GM21723 (cell line): ENCODE results near the gene SCUBE1.

Source experiments
- ATAC-seq: cut with Tn5 transposase; IDR thresholded peaks from one replicate; pipeline ENCODE4 v1.9.1; 2021; ENCODE audit warnings: mild to moderate bottlenecking, moderate library complexity; ENCODE audit not compliant: unreplicated experiment

Gene SCUBE1

DNA sequence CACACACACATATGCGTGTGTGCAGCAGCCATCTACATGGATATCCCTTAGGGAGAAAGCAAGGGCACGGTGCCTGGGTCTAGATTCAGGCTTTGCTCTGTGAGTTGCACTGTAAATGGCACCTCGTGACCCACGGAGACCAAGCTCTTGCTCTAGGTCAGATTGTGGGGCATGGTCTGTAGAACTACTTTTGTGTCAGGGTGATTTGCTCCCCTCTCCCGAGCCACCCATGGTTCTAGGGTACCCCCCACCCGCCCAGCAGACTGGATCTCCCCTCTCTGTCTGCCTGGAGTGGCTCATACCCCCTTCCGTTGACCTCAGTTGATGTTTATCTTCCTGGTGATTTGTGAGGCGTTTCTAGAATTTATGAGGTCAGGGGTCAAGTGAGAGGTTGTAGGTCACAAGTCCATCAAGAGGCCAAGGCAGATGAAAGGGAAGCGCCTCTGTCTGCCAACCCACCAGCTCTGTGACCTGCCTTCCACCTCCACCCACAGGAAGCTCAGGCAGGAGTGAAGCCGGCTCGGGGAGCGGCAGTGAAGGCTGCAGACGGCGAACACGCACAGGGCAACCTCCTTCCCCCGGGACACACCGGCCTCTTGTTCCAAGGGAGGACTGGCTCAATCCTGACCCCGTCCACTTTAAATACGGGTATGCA is 80.1 kb downstream of the SCUBE1 start:
- peak; percentile 12 for ATAC-seq

DNA sequence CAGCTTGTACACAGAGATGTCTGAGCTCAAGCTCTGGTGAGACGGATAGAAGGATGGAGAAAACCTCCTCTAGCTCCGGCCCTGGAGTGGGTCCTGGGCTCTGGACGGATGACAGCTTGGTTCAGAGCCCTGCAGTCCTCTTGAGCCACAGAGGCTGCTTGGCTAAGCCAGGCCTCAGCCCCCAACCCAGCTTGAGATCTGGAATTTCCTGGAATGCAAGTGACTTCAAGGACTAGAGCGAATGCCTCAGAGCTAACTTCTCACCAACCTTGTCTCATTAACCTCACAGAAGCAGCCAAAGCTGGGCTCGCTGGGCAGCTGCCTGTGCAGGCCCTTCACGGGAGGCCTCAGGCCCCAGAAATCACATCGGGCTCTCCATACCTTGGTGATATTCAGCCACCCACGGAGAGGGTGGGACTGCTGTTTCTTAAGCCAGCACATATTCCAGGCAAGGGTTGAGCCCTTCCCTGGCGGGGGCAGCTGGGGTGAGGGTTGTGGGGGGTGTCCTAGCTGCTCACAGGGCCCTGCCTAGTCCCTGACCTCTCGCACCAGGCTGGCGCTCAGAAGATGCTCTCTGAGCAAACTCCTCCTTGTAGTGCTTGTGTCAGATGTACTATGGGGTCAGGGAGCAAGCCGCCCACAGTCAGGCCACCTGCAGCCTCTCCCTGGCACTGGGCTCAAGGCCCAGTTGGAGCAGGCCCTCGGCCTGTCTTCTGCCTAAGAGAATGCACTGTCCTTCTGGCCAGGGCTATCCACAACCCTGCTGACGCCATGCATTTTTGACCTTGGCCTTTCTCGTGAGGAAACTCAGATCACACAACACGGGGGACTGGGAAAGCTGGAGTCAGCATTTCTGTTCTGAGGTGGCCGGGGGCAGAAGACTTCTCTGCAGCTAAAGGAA is 82.6 kb downstream of the SCUBE1 start:
- no peak for ATAC-seq

DNA sequence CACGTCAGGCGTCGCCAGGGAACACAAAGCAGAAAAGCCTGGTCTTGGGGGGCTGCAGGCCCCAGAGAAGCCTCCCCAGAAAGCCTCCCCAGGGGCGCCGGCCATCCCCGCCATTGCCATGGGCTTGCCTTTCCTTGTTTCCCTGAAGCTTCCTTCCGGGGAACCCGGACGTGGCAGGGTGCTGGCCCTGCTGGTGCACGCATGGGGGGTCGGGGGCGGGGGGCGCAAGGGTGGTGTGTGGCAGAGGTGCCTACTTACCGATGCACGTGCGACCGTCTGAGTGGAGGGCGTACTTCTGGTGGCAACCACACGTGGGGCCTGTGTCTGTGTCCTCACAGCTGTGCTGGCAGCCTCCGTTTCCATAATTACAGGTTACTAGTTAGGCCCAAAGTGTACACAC is 85.2 kb downstream of the SCUBE1 start:
- ATAC-seq = no peak

DNA sequence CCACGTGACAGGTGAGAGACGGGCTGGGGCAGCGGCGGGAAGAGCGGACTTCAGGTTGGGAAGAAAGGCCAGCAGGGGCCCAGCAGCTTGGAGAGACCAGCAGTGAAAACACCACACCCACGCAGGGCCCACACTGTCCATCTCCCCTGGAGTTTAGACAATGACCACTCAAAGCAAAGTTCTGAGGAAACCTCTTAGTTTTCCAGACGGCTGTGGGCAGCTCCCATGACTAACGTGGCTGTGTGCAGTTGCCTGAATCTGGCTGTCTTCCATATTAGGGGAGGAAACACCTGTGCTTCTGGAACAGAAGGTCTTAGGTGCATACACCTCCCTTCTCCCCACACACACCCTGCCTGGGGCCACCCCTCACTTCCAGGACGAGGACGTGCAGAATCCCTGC is 85.6 kb downstream of the SCUBE1 start:
- ATAC-seq = no peak

DNA sequence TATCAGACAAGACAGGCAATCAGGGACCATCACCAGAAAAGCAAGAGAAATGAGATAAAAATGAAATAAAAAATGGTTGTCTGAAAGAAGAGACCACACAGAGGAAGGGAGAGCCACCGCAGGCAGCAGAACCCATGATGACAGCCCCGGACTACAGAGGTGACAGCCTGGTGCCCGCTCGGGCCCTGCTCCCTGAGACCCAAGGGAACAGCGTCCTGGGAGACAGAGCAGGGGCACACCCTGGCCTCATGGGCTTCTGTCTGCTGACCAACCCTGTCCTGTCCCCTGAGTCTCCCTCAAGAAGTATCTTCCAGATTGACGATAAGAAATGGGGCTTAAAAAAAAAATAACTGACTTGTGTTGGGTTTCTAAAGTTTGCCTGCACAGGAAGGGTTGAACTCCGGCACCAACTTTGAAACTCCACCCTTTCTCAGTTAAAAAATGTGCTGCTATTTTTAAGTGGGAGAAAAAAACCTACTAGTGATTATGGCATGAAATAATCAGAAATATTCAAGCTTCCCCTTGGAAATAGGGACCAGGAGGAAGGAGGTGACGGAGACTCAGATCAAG is 86.1 kb downstream of the SCUBE1 start:
- ATAC-seq = no peak

DNA sequence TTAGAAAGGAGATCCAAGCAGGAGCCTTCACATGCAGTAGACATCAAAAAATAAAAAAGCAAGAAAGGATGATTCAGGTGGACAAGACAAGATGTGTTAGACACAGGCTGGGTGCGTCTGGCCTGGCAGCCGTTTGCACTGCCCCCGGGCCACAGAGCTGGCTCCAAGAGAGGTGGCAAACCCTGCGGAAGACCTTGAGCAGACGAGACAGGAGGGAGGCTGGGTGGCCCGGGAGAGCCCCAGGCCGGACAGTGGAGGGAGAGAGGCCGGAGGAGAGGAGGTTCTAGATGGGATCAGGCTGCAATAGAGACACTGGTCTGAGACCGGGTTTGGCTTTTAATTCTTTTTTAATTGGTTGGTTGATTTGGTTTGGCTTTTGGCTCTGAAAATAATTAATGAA is 86.6 kb downstream of the SCUBE1 start:
- ATAC-seq = no peak

DNA sequence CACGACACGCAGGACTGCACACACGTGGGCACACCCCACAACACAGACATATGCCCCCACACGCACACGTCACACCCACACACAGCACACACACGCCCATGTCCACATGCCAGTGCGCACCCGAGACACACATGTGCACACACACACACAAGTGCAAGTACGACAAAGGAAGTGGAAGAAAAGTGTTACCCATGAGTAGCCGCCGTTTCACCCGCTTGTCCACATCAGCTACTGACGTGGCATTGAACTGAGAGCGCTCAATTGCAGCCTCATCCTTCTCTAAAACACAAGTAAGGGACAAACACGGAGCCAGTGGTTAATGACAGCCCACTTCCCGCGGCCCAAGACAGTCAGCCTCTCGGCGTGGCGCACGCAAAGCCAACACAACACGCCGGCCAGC is 87.9 kb downstream of the SCUBE1 start:
- ATAC-seq = no peak

DNA sequence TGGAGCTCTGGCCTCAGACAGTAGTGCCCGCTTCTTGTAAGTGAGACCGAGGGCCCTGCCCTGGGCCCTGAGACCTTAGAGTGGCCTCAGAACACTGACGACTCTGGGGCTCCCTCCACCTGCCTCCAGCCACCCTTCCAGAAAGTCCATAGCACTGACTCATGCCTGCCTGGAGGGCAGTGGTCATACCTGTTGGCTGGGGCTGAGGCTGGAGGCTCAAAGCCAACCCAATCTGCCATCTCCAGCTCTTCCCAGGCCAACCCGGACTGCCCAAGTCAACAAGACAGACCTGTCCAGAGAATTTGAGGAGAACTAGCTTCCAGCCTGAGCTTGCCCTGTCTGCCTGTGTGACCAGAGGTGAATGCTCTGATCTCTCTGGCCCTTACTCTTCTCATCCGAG is 89.3 kb downstream of the SCUBE1 start:
- no peak for ATAC-seq

DNA sequence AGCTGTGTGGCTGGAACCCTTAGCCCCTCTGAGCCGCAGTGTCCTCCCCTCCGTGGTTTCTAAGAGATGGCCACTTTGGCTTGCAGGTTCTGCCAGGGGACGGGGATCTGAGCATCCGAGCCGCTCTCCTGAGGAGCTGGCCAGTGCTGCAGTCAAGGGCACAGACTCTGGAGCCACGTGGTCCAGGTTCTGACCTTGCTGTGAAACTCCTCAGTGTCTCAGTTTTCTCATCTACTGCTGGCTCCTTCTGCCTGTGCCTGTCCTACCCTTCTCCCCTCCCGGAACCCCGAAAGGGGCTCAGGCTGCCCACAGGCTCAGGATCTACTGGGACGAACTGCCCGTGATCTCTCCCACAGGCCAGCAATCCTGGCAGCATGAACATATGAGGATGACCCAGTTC is 90.9 kb downstream of the SCUBE1 start:
- no peak for ATAC-seq

DNA sequence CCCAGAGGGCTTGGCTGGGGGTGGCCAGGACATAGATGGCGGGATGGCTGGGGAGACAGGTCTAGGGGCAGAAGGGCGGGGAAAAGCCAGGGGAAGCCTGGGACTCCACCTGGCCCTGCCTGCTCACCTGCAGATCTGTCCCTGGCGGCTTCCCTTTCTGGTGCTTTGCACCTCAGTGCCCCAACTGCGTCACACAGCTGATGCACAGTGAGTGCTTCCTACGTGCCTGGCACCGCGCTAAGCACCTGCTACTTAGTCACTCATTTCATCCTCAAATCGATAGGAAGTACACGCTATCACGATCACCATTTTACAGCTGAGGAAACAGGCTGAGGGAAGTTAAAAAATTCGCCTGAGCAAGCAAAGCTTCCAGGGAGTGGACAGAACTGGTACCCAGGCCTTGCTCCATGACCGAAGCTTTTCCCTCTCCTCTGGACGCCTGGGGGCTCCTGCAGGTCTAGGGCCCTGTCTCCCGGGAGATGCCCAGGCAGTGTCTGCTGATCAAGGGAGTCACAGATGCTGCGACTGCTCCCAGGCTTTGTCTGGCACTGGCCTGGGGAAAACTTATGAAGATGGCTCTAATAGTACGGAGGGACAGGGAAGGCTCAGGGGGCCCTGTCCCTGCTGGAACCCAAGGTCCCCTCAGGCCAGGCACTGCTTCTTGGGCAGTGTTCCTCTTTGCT is 93.2 kb downstream of the SCUBE1 start:
- no peak for ATAC-seq

DNA sequence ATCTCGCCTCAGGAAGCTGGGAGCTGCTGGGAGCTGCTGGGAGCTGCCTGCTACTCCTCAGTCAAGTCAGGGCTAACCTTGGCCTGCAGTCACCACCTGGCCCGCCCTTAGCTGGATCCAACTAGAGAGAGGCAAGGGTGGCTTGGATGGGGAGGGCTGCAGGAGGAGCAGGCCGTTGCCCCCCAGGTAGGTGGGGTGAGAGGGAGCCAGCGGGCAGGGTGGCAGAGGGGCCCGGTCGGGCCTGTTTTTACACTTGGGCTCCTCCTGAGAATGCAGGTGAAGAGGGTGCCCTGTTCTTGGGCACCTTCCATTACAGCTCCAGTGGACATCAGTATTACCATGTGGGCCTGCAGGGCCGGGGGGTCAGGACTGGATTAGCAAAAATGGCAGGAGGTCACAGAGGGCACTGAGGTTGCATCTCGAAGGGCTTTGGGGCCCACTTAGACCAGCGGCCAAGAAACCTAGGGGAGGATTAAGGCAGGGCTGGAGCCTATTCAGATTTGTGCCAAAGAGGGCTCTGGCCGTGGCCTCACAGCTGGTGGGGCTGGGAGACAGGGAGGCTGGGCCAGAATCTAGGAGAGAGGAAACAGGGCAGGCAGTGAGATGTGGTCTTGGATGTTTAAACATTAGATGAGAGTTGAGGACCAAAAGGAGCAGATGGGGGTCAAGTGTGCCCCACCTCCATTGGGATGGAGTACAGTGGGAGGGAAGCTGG is 95.5 kb downstream of the SCUBE1 start:
- ATAC-seq = no peak

DNA sequence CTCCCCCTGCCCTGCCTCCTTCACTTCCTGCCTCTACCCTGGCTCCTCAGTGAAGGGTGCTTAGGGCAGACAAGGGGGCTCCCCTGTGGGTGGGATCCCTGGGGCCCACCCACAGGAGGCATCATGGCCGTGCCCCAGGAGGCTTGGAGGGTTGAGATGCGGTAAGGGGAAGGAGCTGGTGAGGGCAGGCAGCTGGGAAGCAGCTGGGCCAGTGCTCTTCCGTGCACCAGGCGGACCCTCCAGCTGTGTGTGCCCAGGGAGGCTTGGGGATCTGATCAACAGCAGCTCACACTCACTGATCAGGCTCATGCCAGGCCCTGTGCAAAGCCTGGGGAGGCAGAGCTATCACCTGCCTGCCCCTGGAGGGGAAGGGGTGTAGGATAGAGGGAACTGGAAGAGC is 97.0 kb downstream of the SCUBE1 start:
- no peak for ATAC-seq

DNA sequence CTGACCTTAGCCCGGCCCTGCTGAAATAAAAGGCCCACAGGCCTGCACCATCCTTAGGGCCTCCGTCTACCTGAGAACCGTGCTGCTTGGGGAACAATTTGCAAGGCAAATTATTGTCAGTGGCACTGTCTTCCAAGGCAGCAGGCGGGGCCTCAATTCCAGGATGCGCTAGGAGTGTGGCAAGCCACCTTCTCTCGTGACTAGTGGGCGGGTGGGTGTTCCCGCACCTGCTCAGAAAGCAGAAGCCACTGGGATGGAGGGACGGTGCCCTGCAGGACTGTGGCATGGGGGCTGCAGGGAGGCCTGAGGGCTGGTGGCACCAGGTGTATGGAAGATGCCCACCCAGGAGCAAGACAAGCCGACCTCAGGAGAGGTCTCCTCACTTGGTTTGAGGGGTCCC is 97.5 kb downstream of the SCUBE1 start:
- ATAC-seq = no peak

DNA sequence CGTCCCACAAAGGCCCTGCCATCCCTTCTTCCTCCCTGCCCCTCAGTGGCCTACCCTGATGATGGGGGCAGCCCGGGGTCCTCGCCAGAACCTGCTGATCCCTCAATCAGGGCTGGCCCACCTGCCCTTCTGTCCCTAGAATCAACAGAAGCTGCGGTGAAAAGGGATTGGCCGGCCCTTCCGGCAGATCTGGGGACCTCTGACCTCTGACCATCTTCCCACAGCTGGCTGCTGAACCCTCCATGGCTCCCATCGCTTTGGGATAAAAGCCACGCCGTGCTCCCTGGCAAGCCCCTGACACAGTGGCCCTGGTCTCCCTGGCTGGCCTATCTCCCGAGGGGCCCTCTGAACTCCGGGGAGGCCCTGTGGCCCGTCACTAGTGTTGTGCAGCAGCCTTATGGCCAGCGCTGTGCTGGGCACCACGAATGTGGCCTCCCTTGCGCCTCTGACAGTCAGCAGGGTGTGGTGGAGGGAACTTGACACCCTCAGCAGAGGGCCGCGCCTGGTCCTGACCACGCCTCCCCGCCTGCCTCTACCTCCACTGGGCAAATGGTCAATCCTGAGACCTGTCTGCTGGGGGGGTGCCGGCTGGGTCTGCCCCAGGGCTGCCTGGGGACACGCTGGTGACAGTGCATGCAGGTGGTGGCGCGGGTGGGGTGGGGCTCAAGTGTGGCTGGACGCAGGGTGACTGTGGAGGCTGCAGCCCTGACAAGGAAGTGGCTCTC is 98.2 kb downstream of the SCUBE1 start:
- no peak for ATAC-seq

DNA sequence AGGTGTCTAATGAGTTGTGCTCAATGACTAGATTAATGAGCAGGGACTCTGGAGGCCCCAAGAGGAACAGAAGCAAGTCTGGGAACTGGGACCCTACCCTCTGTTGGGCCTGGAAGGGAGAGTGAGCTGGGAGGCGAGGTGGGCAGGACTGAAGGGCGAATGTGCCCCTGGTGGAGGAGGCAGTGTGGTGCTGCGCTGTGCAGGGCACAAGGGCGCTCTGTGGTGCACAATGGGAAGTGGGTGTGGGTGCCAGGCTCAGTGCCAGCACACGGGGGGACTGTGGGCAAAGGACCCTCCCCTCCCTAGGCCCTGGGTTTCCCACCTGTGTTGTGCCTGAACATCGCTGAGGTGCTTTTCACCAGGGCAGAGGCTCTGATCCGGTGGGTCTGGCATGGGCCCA is 98.8 kb downstream of the SCUBE1 start:
- ATAC-seq = no peak

DNA sequence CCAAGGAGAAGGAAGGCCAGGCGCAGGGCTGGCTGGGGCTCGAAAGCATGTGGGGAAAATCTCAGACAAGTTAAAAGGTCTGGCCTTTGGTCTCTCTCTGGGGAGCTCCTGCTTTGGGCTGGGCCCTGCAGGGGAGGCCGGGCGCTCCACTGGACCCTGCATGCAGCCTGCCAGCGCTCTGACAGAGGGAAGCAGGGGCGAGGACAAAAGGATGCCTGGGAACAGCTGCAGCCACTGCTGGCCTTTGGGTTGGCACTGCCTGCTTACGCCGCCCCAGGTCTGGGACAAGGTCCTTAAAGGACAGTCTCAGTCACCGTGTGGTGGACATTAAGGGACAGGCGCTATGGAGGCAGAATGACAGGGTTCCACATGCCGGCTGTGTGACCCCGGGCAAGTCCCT is 99.8 kb downstream of the SCUBE1 start:
- ATAC-seq = no peak

DNA sequence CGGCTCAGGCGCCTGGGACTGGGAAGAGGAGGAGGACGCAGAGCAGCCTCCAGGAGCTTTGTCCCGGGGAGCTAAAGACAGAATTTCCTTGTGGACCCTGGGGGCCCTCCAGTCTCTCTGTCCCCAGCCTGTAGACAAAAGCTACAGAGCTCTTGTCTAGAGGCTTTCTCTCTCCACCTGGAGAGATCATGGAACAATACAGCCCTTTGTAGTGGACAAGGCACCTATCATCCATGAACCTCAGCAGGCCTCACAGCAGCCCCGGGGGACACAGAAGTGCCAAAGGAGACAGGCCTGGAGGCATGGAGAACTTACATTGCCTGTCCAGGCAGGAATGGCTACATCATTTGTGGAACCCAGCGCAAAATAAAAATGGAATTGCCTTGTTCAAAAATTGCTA is 100.5 kb downstream of the SCUBE1 start:
- no peak for ATAC-seq

DNA sequence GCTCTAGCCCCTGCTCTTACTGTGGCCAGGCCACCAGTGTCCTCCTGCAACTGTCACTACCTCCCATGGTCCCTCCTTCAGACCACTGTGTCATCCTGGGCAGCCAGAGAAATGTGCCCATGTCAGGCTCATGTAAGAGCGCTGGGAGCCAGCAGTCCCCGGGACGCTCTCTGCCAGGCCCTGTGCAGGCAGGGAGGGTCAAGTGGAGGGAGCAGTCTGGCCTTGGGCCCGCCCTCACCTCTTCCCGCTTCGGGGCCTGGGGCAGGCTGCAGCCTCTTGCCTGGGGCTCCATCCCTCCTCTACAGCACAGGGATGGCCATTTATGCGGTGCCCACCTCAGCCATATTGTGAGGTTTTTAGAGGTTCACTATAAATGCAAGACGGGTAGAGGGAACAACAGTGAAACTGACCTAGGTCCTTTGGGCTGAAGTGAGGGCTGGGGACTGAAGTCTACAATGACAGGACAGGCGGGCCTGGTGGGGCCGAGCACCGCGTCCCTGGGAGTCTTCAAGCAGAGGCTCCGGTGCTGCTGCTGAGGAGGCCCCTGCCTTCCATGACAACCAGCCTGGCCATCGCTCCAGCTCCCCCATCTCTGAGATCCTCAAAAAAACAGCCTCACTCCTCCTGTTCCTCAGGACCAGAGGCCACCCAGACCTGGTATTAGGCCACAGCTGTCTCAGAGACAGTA is 101.3 kb downstream of the SCUBE1 start:
- no peak for ATAC-seq

DNA sequence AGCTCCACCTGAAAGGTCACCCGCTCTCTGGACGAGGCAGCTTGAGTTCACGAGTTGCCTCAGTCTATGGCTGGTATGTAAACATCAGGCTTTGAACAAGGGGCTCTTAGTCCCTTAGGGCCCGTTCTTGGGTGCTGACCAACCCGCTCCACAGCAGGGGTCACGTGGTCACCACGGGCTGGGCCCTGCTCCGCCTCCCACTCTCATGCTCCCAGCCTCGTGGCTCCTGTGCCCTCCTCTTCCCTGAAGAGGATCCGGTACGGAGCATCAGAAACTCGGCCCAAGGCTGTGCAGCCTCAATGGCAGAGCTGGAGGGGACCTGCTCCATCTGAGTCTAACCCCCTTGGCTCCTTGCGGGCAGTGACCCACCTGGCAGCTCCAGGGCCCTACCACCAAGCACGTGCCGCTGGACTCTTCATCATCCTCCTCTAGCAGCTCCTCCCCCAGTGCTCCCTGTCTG is 102.0 kb downstream of the SCUBE1 start:
- ATAC-seq = no peak

DNA sequence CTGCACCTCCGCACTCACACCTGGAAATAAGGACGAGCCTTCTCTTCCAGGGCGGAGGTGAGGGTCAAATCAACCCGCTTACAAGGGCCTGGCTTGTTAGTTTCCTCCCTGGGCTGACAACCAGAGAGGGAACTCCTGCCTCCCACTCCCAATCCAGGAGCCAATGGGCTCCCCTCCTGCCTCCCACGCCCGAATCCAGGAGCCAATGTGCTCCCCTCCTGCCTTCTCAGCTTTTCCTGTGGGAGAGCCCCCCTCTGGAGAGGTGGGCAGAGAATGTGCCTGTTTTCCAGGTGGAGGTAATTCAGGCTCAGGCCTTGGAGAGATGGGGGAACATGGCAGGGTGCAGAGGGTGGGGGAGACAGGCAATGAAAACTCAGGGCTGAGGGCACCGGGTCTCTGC is 102.6 kb downstream of the SCUBE1 start:
- no peak for ATAC-seq
